Lower lobe of right lung (tissue), 2 donors: ENCODE data around the gene SSTR3. TPM values are rescaled to one million over a fixed set of nuclear protein-coding genes. Genes with fewer than 3 reads are reported as not detected.

Source experiments
- ATAC-seq, 2 donors: fragments of 200-7000 bp; cut with Tn5 transposase; one replicate each; pipeline ENCODE4 v1.9.1; 2020 to 2022; ENCODE audit warnings: mild to moderate bottlenecking in 2 of 2, moderate library complexity in 2 of 2
- DNase-seq: peaks from one replicate; pipeline ENCODE4 v3.0.0-alpha.2; 2020
- H3K27ac ChIP-seq: fragments of 200-600 bp; one replicate; pipeline ENCODE4 v1.8.0; 2022
- H3K27me3 ChIP-seq: fragments of 200-600 bp; one replicate; pipeline ENCODE4 v1.8.0; 2022; ENCODE audit warnings: low read depth
- H3K36me3 ChIP-seq: fragments of 200-600 bp; one replicate; pipeline ENCODE4 v1.8.0; 2022; ENCODE audit warnings: mild to moderate bottlenecking
- H3K4me1 ChIP-seq: fragments of 200-600 bp; one replicate; pipeline ENCODE4 v1.8.0; 2022
- H3K4me3 ChIP-seq: fragments of 200-600 bp; one replicate; pipeline ENCODE4 v1.8.0; 2022; ENCODE audit warnings: mild to moderate bottlenecking
- H3K9me3 ChIP-seq: fragments of 200-600 bp; one replicate; pipeline ENCODE4 v1.8.0; 2022
- CTCF ChIP-seq: fragments of 200-600 bp; IDR thresholded peaks from one replicate; pipeline ENCODE4 v1.8.0; 2022; ENCODE audit warnings: antibody characterized with exemption, mild to moderate bottlenecking
- intact Hi-C: fragments of 100-400 bp; cut with DNase I; formaldehyde crosslinking; loops from one replicate; pipeline ENCODE4 v1.11.0; 2022
- total RNA-seq: library from RNA; stranded (reverse); fragmentation: NEBNext Ultra II Directional; extraction: Animal tissue kit (Norgen Biotek cat#: 25700); gene quantifications from one replicate; pipeline ENCODE4 v1.2.1, GENCODE V29; 2021
- donor health status: DM: no; HTN: yes; CAD: no; lungs with severe emphysema.

The SSTR3 gene
- total RNA-seq, 1 donor from 2014 or later: not detected

GRCh38 chr22:37241351-37242142 is 29.3 kb upstream of the SSTR3 start:
- intact Hi-C loops: no loop called here
- peaks cover 11% of the 10 kb centered on the region for H3K36me3 ChIP-seq
- no peak for TF ChIP-seq CTCF
- ATAC-seq (peak; percentile 2 to 31), DNase-seq (peak; percentile 60)
- H3K27ac ChIP-seq: peak overlapping the region; percentile 16
- H3K4me3 ChIP-seq: peak overlapping the region; percentile 63
- H3K27me3 ChIP-seq: peaks cover 46% of the 10 kb centered on the region
- H3K4me1 ChIP-seq: peaks cover 27% of the 10 kb centered on the region
- no peaks in the 10 kb centered on the region for H3K9me3 ChIP-seq

GRCh38 chr22:37240941-37241320 is 28.7 kb upstream of the SSTR3 start:
- peaks cover 33% of the 10 kb centered on the region for H3K4me1 ChIP-seq
- H3K27ac ChIP-seq: no peak overlapping the region
- H3K27me3 ChIP-seq: peaks cover 52% of the 10 kb centered on the region
- peak overlapping the region; percentile 63 for H3K4me3 ChIP-seq
- peak; percentile 30 for DNase-seq
- TF ChIP-seq CTCF: no peak
- no peaks in the 10 kb centered on the region for H3K9me3 ChIP-seq
- peaks cover 11% of the 10 kb centered on the region for H3K36me3 ChIP-seq
- no peak for ATAC-seq
- intact Hi-C loops: no loop called here

GRCh38 chr22:37240240-37240940 is 28.1 kb upstream of the SSTR3 start:
- no peaks in the 10 kb centered on the region for H3K9me3 ChIP-seq
- peaks cover 32% of the 10 kb centered on the region for H3K4me1 ChIP-seq
- ATAC-seq (no peak), DNase-seq (peak; percentile 14)
- no peak for TF ChIP-seq CTCF
- H3K36me3 ChIP-seq: peaks cover 11% of the 10 kb centered on the region
- no peak overlapping the region for H3K27ac ChIP-seq
- H3K4me3 ChIP-seq: no peak overlapping the region
- H3K27me3 ChIP-seq: peaks cover 55% of the 10 kb centered on the region
- intact Hi-C loops: no loop called here

GRCh38 chr22:37239336-37240239 is 27.3 kb upstream of the SSTR3 start:
- no peak overlapping the region for H3K4me3 ChIP-seq
- no peaks in the 10 kb centered on the region for H3K9me3 ChIP-seq
- ATAC-seq: no peak
- intact Hi-C loops: no loop called here
- H3K27ac ChIP-seq: no peak overlapping the region
- H3K4me1 ChIP-seq: peaks cover 24% of the 10 kb centered on the region
- peaks cover 11% of the 10 kb centered on the region for H3K36me3 ChIP-seq
- H3K27me3 ChIP-seq: peaks cover 55% of the 10 kb centered on the region
- DNase-seq: peak; percentile 33
- no peak for TF ChIP-seq CTCF
